Measurements from ENCODE around the gene SRMS.

SRMS gene

GRCh38 chr20:63492518-63492917, 55.0 kb downstream of the SRMS start:
- H3K4me3 ChIP-seq (ENCODE audit: low read depth, low read length): no peak overlapping the region

- H3K4me3 ChIP-seq (ENCODE audit: low read depth, low read length): no peak overlapping the region
These were observed 55.8 kb downstream of the SRMS start for GRCh38 chr20:63491635-63492230.

- H3K4me3 ChIP-seq (ENCODE audit: low read depth, low read length): no peak overlapping the region
These were observed 56.5 kb downstream of the SRMS start for GRCh38 chr20:63491078-63491477.
